ENCODE measurements around the gene ADCY3.
A peak's percentile ranks its signal among the peaks of the same experiment; 100 is the strongest.
"Not testable (repeated sequence)": the region's sequence is repeated elsewhere in the genome, so short reads cannot be mapped to it uniquely, and the experiment has no call there.

The ADCY3 gene

DNA sequence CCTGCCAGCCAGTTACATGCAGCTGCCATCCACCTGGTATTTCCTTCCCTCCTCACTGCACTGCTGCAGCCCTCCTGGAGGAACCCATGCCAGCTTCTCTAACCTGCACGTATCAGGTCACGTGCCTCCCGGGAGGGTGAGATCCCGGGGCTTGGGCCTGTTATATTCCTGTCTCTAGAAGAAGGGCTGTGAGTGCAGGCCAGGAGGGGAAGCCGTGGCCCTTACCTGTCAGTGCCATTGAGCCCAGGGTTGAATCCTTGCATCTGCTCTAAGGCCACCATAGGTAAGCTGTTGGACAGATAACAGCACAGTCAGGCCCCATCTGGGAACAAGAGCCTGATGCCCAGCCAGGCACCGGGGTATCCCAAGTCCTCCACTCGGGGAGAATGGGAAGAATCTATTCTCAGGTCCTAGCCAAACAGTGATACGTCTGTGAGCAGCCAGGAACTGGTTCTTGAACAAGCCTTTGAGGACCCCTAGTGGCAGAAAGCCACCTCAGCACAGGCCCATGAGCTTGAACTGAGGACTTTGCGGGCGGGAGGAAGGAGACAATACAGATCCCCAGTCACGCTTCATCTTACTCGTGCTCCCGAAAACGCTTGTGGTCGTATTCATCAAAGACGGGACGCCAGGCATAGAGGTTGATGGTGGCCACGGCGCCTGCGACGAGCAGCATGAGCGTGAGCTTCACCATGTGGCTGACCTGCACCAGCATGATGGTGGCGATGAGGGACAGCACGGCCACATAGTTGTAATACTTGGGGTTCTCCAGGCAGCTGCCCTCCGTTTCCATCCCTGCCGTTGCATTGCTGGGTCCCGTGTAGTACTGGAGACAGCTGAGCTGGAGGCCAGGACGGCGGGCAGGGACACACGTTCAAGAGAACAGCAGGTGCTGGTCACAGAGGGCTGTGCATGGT, 92.5 kb downstream of the ADCY3 start:
- peak; percentile 70 for DNase-seq

- no peak for DNase-seq
Observed at GRCh38 chr2:24826773-24827145, 93.3 kb downstream of the ADCY3 start.

- no peak for DNase-seq
Observed at GRCh38 chr2:24825883-24826772, 93.9 kb downstream of the ADCY3 start.

DNA sequence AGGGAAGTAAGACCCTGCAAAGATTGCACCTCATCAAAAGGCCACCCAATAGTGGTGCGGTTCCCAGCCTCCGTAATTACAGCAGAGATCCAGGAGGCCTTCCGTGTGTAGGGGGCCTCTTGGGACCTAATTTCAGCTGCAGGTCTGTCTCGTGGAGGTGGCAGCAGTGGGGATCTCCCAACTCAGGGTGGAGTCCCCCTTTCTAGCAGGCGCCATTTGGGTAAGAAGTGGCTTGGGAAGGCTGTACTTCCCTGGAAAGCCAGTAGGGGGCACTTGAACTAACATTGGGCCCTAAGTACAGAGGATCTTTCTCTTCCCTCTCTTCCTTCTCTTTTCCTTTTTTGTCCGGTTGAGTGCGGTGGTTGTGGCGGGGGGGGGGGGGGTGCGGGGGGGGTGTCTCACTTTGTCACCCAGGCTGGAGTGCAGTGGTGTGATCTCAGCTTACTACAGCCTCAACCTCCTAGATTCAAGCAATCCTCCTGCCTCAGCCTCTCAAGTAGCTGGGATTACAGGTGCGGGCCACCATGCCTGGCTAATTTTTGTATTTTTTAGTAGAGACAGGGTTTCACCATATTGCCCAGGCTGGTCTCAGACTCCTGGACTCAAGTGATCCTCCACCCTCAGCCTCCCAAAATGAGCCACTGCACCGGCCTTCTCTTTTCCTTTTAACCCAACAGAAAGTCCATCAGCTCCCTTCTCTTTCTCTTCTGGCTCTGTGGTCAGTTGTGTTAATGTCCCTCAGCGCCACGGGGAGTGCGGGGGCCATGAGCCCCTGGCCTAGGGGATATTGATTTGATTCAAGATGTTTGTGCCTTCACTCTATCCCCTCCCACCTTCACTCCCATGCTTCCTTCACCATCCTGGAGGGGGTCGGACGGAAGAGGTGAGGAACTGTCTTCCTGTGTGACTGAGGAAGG, 94.8 kb downstream of the ADCY3 start:
- no peak for DNase-seq

- DNase-seq: no peak
Observed at GRCh38 chr2:24824071-24824588, 95.9 kb downstream of the ADCY3 start.

DNA sequence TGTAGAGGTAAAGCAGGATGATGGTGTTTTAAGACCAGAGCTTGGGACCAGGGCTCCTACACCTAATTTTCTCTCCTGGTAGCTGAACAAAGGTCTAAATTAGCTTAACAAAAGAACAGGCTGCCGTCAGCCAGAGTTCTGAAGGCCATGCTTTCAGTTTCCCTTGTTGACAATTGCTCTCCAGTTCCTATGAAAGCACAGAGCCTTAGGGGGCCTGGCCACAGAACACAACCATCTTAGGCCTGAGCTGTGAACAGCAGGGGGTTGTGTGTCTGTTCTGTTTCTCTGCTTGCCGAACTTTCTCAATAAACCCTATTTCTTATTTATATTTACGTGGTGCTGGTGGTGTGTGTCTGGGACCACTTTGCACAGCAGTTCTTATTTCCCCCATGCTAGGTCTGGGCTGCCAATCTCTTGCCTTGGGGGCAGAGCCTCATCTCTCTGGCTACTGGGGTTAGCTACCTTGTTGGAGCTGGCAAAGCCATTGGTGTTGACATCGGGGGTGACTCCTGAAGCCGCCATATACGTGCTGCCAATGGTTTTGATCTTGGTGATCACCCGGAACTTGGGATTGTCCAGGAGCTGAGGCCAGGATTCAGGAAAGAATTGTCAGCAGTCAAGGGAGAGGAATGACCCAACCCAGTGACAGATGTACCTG, 97.9 kb downstream of the ADCY3 start:
- no peak for DNase-seq

DNA sequence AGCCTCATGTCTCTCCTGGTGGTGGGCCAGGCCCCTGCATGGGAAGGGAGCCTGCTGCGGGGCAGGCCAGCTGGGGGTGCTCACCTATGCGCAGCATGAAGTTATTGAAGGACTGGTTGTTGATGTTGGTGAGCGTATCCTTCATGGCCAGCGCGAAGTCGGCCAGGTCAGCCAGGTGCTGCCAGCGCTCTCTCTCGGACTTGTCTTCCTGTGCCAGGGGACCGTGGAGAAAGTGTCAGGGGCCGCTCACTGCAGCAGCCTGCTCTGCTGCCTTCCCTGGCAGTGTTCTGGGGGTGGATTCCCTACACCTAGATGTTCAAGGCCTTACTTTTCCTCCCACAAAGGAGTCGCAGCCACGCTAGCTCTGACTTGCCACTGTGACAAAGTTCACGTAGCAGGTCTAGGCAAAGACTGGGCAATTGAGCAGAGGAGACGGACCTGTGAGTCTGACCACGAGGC, 98.6 kb downstream of the ADCY3 start:
- no peak for DNase-seq

DNA sequence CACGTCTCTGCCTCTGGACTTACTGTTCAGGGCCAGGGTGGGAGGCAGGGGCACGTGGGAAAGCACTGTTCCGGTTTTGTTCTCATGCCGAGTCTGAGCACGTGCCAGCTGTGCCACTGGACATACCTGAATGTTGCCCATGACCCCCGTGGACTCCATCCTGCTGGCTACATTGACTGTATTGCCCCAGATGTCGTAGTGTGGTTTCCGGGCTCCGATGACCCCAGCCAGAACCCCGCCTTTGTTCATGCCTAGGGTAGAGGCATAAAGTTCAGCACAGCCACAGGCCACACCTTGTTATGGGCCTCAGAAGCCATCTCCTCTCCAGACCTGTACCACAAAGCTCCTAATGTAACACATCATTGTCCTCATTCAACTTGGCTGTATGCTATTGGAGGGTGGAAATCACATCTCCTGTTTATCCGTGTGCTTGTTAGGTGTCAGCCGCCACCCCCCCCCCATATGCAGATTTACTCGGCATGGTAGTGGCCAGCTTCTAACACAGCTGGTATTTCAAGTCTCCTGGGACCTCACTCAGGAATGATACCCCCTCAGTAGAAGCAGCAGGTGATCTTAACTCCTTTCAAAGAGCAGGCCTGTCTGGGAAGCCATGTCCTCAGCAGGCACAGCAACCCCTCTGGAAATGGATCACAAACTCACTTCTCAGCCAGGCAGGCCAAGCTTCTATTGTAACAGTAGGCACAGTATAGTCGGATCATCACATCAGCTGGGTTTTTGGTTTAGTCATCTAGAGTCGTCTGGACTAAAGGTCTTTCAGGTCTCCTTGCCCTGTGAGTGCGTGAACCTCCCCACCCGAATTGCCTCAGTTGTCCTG, 99.2 kb downstream of the ADCY3 start:
- no peak for DNase-seq

DNA sequence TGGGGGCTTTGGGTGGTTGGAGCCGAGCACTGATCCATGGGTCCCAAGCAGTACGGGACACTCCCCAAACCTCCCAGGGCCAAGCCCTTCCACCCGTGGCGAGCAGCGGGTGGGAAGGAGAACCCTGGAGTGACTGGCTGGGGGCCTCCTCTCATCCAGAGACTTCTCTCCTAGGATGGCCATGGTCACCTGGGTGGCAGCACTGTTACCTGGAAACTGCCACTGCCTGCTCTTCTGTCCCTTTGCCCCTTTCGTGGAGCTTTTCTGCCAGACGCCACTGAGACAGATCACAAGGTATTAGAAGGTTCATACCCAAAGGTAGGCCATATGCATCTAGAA, 99.9 kb downstream of the ADCY3 start:
- DNase-seq: no peak

GRCh38 chr2:24819442-24820174, 100.4 kb downstream of the ADCY3 start:
- DNase-seq: no peak

- no peak for DNase-seq
Observed at GRCh38 chr2:24818721-24819167, 101.3 kb downstream of the ADCY3 start.

DNA sequence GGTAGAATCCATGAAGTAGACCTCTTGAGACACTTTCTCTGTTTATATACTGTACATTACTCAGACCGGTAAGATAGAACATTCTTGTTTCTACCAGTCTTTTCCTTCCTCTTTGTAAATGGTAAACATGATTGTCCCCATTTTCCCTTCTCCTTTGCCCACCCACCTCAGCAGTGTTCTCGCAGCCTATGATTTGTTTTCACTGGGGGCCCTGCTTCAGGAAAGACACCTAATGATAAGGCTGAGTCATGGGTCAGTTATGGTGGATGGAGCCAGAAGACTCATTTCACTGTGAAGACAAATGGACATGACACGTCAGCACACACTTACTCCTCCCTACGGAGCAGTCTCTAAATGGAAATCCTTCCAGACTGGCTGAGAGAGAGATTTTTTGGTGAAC, 103.2 kb downstream of the ADCY3 start:
- no peak for DNase-seq

DNA sequence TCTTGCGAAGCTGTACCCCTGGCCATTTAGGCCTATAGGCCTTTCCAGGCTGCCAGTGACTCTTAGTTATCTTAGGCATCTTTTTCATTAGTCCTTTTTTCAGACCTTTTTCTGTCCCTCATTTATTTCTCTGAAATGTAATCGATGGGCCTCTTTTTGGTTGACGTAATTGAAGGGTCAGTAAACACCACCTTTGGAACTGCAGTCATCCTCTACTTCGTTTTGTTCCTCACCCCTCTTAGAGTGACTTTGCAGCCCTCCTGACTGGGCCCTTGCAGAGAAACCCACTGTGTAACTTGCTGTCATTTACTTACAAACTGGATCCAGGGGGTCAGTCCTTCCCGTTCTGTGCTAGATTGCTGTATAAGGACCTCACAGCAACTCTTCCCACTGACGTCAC, 103.6 kb downstream of the ADCY3 start:
- no peak for DNase-seq

- no peak for DNase-seq
Observed at GRCh38 chr2:24815171-24815570, 104.9 kb downstream of the ADCY3 start.

DNA sequence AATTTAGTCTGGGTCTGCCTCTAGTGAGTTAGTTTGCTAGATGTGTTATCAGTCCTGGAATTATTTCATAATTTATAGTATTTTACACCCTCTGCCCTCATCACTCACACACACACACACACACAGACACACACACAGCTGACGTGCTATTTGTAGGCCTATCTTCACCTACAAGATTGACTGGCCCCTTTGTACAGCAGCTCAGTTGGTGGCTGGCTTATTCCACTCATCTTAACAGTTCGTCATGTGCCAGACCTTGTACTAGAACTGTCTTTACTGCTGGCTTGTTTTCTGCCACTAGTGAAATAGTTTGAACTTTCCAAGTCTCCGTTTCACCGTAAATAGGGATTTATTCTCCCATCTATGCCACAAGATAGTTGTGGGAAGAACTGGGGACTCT, 105.5 kb downstream of the ADCY3 start:
- no peak for DNase-seq

GRCh38 chr2:24813691-24814137, 106.3 kb downstream of the ADCY3 start:
- DNase-seq: no peak

DNA sequence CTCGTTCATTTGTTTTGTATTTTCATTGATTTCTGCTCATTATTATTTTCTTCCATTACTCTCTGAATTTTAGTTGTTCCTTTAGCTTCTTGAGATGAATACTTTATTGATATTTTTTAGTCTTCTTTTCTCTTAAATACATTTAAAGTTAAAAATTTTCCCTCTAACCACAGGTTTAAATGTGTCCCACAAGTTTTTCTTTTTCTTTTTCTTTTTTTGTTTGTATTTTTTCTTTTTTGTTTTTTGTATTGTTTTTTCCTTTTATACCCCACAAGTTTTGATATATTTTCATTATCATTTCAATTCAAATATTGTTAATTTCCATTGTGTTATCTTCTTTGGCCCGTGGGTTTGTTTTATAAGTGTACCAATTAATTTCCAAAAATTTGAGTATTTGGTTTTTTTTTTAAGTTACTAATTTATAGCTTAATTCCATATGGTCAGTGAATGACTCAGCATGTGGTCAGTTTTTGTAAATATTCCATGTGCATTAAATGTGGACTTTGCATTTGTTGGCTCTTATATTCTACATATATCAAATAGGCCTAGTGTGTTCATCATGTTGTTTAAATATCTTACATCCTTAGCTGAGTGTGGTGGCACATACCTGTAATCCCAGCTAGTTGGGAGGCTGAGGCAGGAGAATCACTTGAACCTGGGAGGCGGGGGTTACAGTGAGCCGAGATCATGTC, 110.6 kb downstream of the ADCY3 start:
- DNase-seq: no peak

DNA sequence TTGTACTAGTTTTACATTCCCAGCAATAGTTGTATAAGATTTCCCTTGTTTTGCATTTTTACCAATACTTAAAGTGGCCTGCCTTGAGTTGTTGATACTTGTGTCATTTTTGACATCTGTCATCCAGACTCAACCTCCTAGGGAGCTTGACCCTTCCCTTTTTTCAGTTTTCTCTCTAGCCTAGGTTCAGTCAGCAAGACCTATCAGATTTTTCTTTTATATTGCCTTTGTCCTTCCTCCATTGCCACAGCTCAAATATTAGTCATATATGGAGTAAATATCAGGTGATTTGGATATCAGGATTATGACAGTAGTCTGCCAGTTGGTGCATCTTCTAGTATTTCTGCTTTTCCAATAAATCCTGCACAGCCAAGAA, 113.4 kb downstream of the ADCY3 start:
- no peak for DNase-seq

DNA sequence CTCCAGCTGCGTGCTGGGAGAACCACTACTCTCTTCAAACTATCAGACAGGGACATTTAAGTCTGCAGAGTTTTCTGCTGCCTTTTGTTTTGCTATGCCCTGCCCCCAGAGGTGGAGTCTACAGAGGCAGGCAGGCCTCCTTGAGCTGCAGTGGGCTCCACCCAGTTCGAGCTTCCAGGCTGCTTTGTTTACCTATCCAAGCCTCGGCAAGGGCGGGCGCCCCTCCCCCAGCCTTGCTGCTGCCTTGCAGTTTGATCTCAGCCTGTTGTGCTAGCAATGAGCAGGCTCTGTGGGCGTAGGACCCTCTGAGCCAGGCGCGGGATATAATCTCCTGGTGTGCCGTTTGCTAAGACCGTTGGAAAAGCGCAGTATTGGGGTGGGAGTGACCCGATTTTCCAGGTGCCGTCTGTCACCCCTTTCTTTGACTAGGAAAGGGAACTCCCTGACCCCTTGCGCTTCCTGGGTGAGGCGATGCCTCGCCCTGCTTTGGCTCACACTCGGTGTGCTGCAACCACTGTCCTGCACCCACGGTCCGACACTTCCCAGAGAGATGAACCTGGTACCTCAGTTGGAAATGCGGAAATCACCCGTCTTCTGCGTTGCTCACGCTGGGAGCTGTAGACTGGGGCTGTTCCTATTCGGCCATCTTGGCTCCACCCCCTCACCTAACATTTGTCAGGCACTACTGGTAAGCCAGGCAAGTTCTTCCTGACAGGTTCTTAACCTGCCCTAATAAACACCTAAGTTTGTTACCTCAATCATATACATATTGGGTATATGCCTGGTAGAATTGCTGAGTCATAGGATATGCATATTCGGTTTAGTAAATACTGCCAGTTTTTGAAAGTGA, 114.0 kb downstream of the ADCY3 start:
- DNase-seq: not testable (repeated sequence)

Data from MV-4-11 (cell line).